HG02973 (cell line): Measurements from ENCODE around the gene EYS.
A peak's percentile ranks its signal among the peaks of the same experiment; 100 is the strongest.

Experiments used
- ATAC-seq: cut with Tn5 transposase; IDR thresholded peaks from one replicate; pipeline ENCODE4 v1.9.1; 2021; ENCODE audit warnings: moderate library complexity; ENCODE audit not compliant: unreplicated experiment

Gene EYS

GRCh38 chr6:63714091-63714490 is 1992.9 kb downstream of the EYS start:
- ATAC-seq: no peak

GRCh38 chr6:63713332-63713731 is 1993.7 kb downstream of the EYS start:
- ATAC-seq: no peak

- no peak for ATAC-seq
Measured at GRCh38 chr6:63709148-63709547, 1997.9 kb downstream of the EYS start.

GRCh38 chr6:63708631-63709030 is 1998.4 kb downstream of the EYS start:
- ATAC-seq: no peak

GRCh38 chr6:63706630-63707029 is 2000.4 kb downstream of the EYS start:
- no peak for ATAC-seq

- no peak for ATAC-seq
Measured at GRCh38 chr6:63705707-63706106, 2001.3 kb downstream of the EYS start.

- ATAC-seq: no peak
Measured at GRCh38 chr6:63690221-63690620, 2016.8 kb downstream of the EYS start.

GRCh38 chr6:63689421-63689820 is 2017.6 kb downstream of the EYS start:
- ATAC-seq: no peak

GRCh38 chr6:63685446-63686379 is 2021.3 kb downstream of the EYS start:
- ATAC-seq: peak; percentile 70

GRCh38 chr6:63683071-63683603 is 2023.9 kb downstream of the EYS start:
- ATAC-seq: no peak

GRCh38 chr6:63677282-63677681 is 2029.7 kb downstream of the EYS start:
- ATAC-seq: no peak

- no peak for ATAC-seq
Measured at GRCh38 chr6:63676412-63677114, 2030.5 kb downstream of the EYS start.

GRCh38 chr6:63675138-63675537 is 2031.9 kb downstream of the EYS start:
- ATAC-seq: no peak

- ATAC-seq: no peak
Measured at GRCh38 chr6:63674635-63675034, 2032.4 kb downstream of the EYS start.

GRCh38 chr6:63673692-63674091 is 2033.3 kb downstream of the EYS start:
- no peak for ATAC-seq

- ATAC-seq: no peak
Measured at GRCh38 chr6:63672582-63673129, 2034.4 kb downstream of the EYS start.

- no peak for ATAC-seq
Measured at GRCh38 chr6:63671098-63671754, 2035.8 kb downstream of the EYS start.
